GM18505 (cell line): ENCODE results near the gene CHEK1.
"Not testable (repeated sequence)": the region's sequence is repeated elsewhere in the genome, so short reads cannot be mapped to it uniquely, and the experiment has no call there.

ENCODE experiments used
- ATAC-seq: cut with Tn5 transposase; IDR thresholded peaks from one replicate; pipeline ENCODE4 v1.9.1; 2021; ENCODE audit not compliant: unreplicated experiment
- POLR2A ChIP-seq: IDR thresholded peaks from 4 replicates; pipeline ENCODE4 v1.6.1; 2011; ENCODE audit warnings: borderline replicate concordance; ENCODE audit not compliant: insufficient read depth, insufficient read length; ENCODE audit errors: extremely low read depth

Gene CHEK1

DNA sequence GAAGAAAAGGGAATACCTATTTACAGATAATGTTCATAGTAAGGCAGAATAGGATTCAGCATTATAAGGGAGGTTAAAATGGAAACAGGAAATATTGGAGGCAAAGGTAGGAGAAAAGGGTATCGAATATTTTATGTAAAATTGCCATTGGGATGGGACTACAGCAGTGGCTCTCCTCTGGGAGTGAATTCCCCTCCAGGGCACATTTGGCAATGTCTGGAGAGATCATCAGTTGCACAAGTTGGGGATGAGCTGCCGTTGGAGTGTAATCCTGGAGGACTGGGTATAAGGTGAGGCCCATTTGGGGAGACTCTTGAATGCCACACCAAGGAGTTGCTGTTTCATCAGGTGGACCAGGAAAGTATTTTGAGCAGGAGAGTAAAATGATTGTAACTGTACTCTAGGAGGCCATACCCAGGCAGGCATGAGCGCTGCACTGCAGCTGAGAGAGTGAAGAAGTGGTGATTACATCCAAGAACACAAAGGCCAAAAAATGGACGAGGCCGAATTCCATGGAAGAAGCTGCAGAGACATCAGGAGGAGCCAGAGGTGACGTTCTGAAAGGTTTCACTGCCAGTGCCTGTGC lies 64.4 kb downstream of the CHEK1 start:
- no peak for ATAC-seq
- TF ChIP-seq POLR2A, result no peak

GRCh38 chr11:125690006-125690405 lies 65.0 kb downstream of the CHEK1 start:
- ATAC-seq, result no peak
- TF ChIP-seq POLR2A, result no peak

DNA sequence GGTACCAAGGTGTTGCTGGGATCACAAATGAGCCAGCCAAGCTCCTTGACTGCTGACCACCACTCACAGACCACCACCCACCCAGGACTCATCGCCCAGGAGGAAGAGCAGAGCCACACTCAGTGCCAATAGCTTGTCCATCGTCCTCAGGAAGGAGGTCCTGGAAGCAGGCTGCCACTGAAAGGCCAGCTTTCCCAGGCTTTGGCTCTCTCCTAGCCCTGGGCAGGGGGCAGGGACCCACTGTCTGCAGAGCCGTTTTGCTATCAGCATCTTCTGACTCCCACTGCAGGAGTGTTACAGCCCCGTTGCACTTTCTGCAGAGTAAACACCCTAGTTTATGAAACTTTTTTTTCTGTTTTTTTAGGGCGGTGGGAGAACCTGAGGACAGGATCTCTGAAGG lies 67.9 kb downstream of the CHEK1 start:
- TF ChIP-seq POLR2A, result no peak
- ATAC-seq, result no peak

DNA sequence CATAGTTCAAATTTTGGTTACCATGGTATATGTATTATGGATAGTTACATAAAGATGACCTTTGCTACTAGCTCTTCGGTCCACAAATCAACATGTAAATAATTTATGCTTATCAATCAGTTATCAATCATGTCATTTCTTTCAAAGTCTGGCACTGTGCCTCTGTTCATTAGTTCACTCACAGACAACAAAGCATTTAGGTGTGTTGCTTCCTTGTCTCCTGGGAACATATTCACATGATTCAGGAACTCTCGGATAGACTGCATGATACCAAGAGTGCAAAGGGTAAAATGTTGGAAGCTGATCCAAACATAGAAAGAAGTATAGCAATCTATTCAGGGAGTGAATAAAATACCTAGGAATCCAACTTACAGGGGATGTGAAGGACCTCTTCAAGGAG lies 70.0 kb downstream of the CHEK1 start:
- no peak for TF ChIP-seq POLR2A

GRCh38 chr11:125701018-125701610 lies 76.2 kb downstream of the CHEK1 start:
- TF ChIP-seq POLR2A, result no peak

More for the DNA sequence above, 70.0 kb downstream of the CHEK1 start:
- no peak for ATAC-seq

DNA sequence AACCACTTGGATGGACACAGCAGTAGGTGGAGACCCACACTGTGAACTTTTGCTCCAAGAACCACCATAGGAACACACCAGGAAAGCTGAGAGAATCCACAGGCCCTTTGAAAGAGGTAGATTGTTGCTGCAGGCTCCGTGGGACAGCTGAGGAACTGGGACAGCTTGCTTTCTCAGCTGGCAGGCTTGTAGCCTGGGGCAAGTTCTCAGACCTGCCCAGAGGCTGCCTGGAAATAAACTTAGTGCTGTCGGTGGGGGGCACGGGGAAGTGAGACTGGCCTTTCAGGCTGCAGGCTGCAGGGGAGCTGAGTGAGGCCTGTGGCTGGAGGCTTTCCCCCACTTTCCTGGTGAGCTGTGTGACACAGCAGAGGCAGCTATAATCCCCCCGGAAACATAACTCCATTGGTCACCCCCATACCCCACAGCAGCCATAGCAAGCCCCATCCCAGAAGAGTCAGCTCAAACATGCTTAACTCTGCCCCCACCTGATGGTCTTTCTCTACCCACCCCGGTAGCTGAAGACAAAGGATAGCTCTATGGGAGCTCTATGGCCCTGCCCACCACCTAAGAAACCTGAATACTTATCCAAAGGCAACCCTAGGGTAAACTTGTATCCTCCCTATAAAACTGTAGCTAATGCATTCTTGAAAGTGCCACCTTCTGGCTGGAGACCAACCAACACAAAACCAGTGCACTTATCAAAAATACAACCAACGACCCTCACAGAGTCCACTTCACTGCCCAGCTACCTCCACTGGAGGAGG lies 77.1 kb downstream of the CHEK1 start:
- TF ChIP-seq POLR2A, result no peak
- ATAC-seq, result no peak

More at GRCh38 chr11:125701018-125701610, 76.2 kb downstream of the CHEK1 start:
- ATAC-seq, result no peak

- not testable (repeated sequence) for ATAC-seq
Measured at GRCh38 chr11:125704686-125705085, 79.7 kb downstream of the CHEK1 start.

GRCh38 chr11:125720781-125721180 lies 95.8 kb downstream of the CHEK1 start:
- no peak for ATAC-seq
- TF ChIP-seq POLR2A, result no peak

DNA sequence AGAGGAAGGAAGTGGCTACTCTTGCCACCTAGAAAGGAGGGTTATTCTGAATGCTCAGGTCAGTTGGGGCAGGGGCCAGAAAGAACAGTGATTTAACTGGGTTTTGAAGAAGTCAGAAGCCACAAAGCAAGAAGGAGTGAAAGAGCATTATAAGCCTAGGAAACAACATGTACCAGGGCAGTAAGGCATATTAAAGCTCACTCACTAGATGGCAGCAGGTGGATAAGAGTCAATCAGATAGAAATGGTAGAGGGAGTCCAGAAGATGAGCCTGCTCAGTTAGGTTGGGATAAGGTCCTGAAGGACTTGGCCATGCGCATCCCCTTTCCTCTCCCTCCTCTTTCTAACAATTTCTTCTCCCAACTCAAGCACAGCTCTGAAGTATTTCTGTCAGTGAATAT lies 99.2 kb downstream of the CHEK1 start:
- no peak for ATAC-seq
- TF ChIP-seq POLR2A, result no peak
